HG03159 (cell line): ENCODE results near the gene ANKRD10.

Experiments used
- ATAC-seq: cut with Tn5 transposase; IDR thresholded peaks from one replicate; pipeline ENCODE4 v1.9.1; 2021; ENCODE audit warnings: mild to moderate bottlenecking, moderate library complexity; ENCODE audit not compliant: unreplicated experiment

ANKRD10 gene

DNA sequence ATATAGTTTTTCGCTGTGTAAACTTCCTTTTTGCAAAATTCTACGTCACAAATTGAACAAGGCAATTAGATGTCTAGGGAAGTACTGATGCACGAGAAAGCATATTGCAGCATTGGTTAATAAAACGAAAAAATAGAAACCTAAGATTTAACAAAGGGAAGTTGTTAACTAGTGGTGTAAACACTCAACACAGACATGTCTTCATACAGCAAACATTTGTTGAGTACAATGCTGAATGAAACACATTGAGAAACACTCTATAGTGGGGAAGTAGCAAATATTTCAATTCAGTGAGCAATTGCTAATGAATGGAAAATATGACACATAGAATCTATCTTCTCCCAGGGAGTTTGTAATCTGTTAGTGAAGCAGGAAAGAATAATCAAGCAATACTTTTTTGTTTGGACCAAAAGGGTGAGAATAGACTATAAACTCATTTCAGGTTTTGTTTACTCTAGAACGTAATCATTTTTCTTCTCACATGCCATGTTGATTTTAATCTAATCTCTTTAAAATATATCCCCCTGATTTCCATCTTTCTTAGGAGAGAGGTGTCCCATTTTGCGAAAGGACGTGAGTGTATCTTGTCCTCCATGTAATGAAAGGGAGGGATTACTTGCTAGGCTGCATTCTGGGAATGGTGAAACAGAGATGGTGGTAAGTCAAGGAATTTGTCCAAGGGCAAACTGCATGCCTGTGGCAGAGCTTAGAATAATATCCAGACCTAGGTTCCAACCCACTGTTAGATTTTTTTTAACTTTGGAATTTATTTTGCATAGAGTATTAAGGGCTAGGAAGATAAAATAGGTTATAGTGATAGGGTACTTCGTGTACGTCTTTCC, 1.7 kb upstream of the ANKRD10 start:
- no peak for ATAC-seq

- ATAC-seq = no peak
Observed at GRCh38 chr13:110915874-110916206, 971 bp upstream of the ANKRD10 start.

DNA sequence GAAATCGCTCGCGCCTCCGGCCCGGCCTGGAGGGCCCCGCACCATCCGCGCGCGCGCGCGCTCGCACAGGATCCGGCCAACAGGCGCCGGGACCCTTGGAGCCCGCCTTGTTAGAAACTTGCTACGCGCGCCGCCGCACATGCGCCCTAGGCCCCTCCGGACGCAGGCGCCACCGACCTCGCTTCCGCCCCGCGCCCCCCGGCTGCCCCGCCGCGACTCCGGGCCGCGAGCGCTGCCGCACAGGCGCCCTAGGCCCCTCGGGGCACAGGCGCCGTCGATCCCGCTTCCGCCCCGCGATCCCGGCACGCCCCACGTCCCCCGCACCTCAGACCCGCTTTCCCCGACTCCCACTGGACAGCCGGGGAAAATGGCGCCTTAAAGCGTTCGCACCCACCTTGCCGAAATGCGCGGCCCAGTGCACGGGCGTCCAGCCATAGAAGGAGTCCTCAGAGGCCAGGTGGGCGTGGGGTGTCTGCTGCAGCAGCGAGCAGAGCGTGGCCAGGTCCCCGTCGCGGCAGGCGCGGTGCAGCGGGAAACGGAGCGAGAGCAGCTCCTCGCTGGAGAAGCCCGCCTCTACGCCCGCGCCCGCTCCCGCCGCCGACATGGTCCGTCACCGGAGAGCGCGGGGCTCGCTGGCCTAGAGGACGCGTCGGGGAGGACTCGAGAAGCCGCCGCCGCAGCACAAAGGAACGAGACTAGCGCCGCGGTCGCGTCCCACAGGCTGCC, 375 bp downstream of the ANKRD10 start:
- ATAC-seq = peak; percentile 35

GRCh38 chr13:110914081-110914330, 863 bp downstream of the ANKRD10 start:
- no peak for ATAC-seq

DNA sequence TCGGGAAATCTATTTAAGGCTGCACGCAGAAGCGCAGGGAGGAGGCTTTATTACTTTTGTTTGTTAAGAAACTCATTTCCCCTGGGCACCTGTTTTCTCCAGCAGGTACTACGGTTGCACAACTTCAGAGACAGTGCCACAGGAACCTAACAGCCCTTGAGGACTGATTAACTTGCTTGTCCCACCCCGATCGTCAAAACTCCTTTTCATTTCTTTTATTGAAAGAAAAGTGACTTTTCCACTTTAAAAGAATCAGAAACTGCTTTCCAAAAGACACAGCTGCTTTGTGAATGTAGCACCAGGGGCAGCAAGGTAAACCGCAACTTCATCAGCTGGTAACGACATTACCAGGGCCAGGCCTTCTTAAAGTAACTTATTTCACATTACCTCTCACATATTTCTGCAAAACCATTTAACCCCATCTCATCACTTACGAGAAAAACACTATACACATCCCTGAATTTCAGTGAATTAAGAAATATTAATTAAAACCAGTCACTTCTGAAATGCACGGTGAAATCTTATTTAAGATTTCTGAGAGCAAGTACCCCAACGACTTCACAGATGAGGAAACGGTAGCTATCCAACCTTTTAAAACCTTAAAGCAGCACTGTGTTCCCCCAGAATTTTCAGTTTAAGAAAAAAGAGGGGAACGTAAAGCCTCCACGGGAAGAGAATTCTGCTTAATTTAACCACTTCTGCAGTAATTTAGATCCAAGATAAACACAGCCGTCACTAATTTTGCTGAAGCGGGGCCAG, 1.4 kb downstream of the ANKRD10 start:
- ATAC-seq = no peak

GRCh38 chr13:110912651-110913051, 2.2 kb downstream of the ANKRD10 start:
- no peak for ATAC-seq

- ATAC-seq = no peak
Observed at GRCh38 chr13:110911880-110912279, 3.0 kb downstream of the ANKRD10 start.

- no peak for ATAC-seq
Observed at GRCh38 chr13:110910013-110910890, 4.6 kb downstream of the ANKRD10 start.

DNA sequence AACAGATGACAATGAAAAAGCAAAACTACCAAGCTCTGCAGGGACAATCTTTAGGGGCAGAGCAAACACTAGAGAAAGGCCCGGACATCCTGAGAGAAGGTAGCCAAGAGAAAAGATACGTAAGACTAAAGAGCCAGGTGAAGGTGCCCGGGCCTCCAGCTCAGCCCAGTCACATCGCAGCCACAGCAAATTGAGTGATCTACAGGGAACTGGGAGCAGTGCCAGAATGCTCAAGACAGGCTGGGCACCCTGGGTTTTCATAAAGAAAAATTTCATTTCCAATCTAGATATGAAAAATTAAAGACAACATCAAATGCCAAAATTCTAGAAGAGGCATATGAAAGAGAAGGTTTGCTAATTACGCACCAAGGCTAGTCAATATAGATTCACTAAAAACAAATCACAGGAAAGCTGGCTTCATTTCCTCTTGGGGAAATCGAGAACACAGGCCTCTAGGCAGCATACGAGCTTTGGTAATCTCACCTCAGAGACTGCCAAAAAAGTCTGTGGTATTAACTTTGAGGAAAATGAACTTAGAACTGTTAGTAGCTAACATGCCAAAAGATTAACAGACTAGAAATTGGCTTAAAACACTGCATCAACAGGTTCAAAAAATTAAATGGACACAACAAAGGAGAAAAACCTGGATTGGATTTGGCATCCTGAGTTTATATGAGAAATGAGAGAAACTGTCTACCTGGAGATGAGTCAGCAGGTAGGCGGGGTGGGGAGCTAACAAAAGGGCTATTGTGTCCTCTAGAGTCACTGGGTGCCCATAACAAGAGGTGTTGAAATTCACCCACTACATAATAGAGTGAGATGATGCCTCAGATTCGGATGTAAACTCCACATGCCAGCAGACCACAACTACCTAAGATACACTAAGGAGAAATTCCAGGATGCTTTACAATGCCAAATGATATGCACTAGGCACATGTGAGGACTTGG, 6.6 kb downstream of the ANKRD10 start:
- no peak for ATAC-seq

DNA sequence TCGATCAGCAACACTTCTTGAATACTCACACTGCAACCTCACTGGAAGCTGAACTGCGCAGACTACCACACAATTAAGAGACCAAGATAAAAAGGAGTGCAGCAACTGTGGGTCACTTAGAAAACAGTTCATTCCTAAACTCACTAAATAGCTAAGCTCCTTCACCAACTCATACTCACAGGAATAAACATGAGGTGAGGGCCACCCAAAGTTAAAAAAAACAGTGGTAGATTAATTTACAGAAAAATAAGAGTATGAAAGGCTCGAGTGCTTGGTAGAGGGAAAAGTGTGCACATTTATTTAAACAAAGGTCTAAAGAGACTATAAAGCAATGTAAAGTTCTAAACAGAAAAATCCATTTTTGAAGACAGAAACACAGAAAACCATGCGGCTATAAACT, 7.6 kb downstream of the ANKRD10 start:
- no peak for ATAC-seq

DNA sequence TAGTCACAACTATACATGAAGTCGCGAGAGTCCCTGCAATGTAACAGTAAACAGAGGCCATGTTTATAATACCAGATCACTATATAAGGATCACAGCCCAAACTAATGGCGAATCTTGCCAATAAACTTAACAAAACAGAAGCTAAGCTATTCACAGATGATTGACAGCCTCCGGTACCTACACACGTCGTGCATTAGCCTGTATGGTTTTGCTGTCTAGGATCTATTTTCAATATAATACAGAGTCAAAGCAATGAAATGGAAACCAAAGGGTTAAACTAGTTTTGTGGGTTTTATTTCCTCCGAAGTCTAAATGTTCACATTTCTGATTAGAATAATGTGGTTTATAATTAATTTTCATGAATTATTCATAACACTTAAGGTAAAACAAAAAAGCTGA, 10.1 kb downstream of the ANKRD10 start:
- ATAC-seq = no peak

- ATAC-seq = no peak
Observed at GRCh38 chr13:110902370-110902769, 12.5 kb downstream of the ANKRD10 start.

- ATAC-seq = no peak
Observed at GRCh38 chr13:110897521-110897920, 17.3 kb downstream of the ANKRD10 start.

DNA sequence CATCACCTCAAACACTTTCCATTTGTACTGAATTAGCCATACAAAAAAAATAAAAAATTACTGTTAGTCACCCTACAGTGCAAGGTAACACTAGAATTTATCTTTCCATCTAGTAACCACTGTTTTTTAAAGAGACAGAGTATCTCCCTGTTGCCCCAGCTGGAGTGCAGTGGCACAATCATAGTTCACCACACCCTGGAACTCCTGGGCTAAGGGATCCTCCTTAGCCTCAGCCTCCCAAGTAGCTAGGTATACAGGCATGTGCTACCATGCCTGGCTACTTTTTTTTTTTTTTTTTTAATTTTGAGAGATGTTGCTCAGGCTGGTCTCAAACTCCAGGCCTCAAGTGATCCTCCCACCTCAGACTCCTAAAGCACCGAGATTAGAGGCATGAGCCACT, 17.9 kb downstream of the ANKRD10 start:
- ATAC-seq = no peak

DNA sequence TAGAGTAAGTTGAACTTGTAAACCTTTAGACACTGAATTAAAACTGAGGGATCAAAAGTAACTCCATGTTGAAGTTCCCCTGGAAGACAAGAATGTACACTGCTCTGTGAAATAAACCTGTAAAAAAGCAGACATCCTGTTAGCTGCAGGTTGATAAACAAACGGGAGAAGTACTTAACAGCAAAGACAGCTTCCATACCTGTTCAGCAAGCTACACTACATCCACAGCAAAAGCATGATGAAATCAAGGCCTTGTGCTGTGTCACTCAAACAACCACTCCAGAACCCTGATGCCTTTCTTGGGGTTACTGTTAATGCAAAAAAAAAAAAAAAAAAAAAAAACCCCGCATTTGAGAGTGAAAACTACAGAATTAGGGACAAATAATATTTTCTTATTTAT, 20.8 kb downstream of the ANKRD10 start:
- no peak for ATAC-seq

DNA sequence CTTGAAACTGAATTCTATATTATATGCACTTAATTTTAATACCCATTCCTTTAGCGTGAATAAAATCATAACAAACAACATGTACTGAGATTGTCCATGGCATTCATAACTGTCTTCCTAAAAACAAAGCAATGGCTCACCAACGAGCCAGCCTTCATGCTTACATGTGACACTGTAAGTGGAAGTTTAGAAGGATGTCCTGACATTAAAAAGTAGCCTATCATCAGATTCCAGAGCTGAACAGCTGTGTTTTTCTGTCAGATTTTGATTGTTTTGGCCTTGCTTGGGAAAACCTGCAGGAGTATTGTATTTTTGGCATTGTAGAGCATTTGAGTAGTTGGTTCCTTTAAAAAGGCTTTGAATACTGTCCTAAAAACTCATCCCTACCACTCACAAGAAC, 21.3 kb downstream of the ANKRD10 start:
- no peak for ATAC-seq

- ATAC-seq = no peak
Observed at GRCh38 chr13:110890279-110891165, 24.3 kb downstream of the ANKRD10 start.

- ATAC-seq = no peak
Observed at GRCh38 chr13:110888390-110888789, 26.5 kb downstream of the ANKRD10 start.
